Measurements from ENCODE around the gene POTEG.
"Not testable (repeated sequence)": the region's sequence is repeated elsewhere in the genome, so short reads cannot be mapped to it uniquely, and the experiment has no call there.

POTEG gene

GRCh38 chr14:19374451-19374903 is 59.7 kb downstream of the POTEG start:
- H3K36me3 ChIP-seq (ENCODE audit: control insufficient read depth, insufficient read depth, low read length); H3K9me3 ChIP-seq (ENCODE audit: control insufficient read depth, insufficient read depth, low read length); H3K4me1 ChIP-seq (ENCODE audit: control insufficient read depth, insufficient read depth, low read length); H3K27me3 ChIP-seq (ENCODE audit: control insufficient read depth, insufficient read depth, low read length); DNase-seq (ENCODE audit: low read depth, low spot score); H3K4me3 ChIP-seq (ENCODE audit: low read length); H3K27ac ChIP-seq (ENCODE audit: low read length): not testable (repeated sequence)
- WGBS (ENCODE audit: insufficient coverage, insufficient read length), result no CpG with 5 or more reads among the region's 13 CpGs

- not testable (repeated sequence) for H3K27ac ChIP-seq (ENCODE audit: low read length); H3K4me1 ChIP-seq (ENCODE audit: control insufficient read depth, insufficient read depth, low read length); H3K9me3 ChIP-seq (ENCODE audit: control insufficient read depth, insufficient read depth, low read length); H3K27me3 ChIP-seq (ENCODE audit: control insufficient read depth, insufficient read depth, low read length); DNase-seq (ENCODE audit: low read depth, low spot score); H3K4me3 ChIP-seq (ENCODE audit: low read length); H3K36me3 ChIP-seq (ENCODE audit: control insufficient read depth, insufficient read depth, low read length)
- WGBS (ENCODE audit: insufficient coverage, insufficient read length), result no CpG with 5 or more reads among the region's 49 CpGs
Observed at GRCh38 chr14:19372813-19373500, 61.2 kb downstream of the POTEG start.

- H3K4me1 ChIP-seq (ENCODE audit: control insufficient read depth, insufficient read depth, low read length); H3K36me3 ChIP-seq (ENCODE audit: control insufficient read depth, insufficient read depth, low read length); DNase-seq (ENCODE audit: low read depth, low spot score); H3K9me3 ChIP-seq (ENCODE audit: control insufficient read depth, insufficient read depth, low read length); H3K27me3 ChIP-seq (ENCODE audit: control insufficient read depth, insufficient read depth, low read length); H3K4me3 ChIP-seq (ENCODE audit: low read length); H3K27ac ChIP-seq (ENCODE audit: low read length): not testable (repeated sequence)
- no CpG with 5 or more reads among the region's 16 CpGs for WGBS (ENCODE audit: insufficient coverage, insufficient read length)
Observed at GRCh38 chr14:19371767-19372166, 62.4 kb downstream of the POTEG start.

GRCh38 chr14:19362803-19363202 is 71.3 kb downstream of the POTEG start:
- no CpG with 5 or more reads among the region's 16 CpGs for WGBS (ENCODE audit: insufficient coverage, insufficient read length)
- not testable (repeated sequence) for H3K36me3 ChIP-seq (ENCODE audit: control insufficient read depth, insufficient read depth, low read length); H3K27me3 ChIP-seq (ENCODE audit: control insufficient read depth, insufficient read depth, low read length); H3K4me3 ChIP-seq (ENCODE audit: low read length); H3K9me3 ChIP-seq (ENCODE audit: control insufficient read depth, insufficient read depth, low read length); DNase-seq (ENCODE audit: low read depth, low spot score); H3K4me1 ChIP-seq (ENCODE audit: control insufficient read depth, insufficient read depth, low read length); H3K27ac ChIP-seq (ENCODE audit: low read length)

- not testable (repeated sequence) for DNase-seq (ENCODE audit: low read depth, low spot score); H3K4me3 ChIP-seq (ENCODE audit: low read length); H3K36me3 ChIP-seq (ENCODE audit: control insufficient read depth, insufficient read depth, low read length); H3K4me1 ChIP-seq (ENCODE audit: control insufficient read depth, insufficient read depth, low read length); H3K27me3 ChIP-seq (ENCODE audit: control insufficient read depth, insufficient read depth, low read length); H3K27ac ChIP-seq (ENCODE audit: low read length); H3K9me3 ChIP-seq (ENCODE audit: control insufficient read depth, insufficient read depth, low read length)
- WGBS (ENCODE audit: insufficient coverage, insufficient read length), result no CpG with 5 or more reads among the region's 18 CpGs
Observed at GRCh38 chr14:19362323-19362722, 71.8 kb downstream of the POTEG start.

- H3K36me3 ChIP-seq (ENCODE audit: control insufficient read depth, insufficient read depth, low read length); H3K4me1 ChIP-seq (ENCODE audit: control insufficient read depth, insufficient read depth, low read length); H3K27ac ChIP-seq (ENCODE audit: low read length); DNase-seq (ENCODE audit: low read depth, low spot score); H3K9me3 ChIP-seq (ENCODE audit: control insufficient read depth, insufficient read depth, low read length); H3K27me3 ChIP-seq (ENCODE audit: control insufficient read depth, insufficient read depth, low read length); H3K4me3 ChIP-seq (ENCODE audit: low read length): not testable (repeated sequence)
- no CpG with 5 or more reads among the region's 38 CpGs for WGBS (ENCODE audit: insufficient coverage, insufficient read length)
Observed at GRCh38 chr14:19361636-19362253, 72.4 kb downstream of the POTEG start.

- H3K4me3 ChIP-seq (ENCODE audit: low read length); H3K4me1 ChIP-seq (ENCODE audit: control insufficient read depth, insufficient read depth, low read length); H3K9me3 ChIP-seq (ENCODE audit: control insufficient read depth, insufficient read depth, low read length); H3K36me3 ChIP-seq (ENCODE audit: control insufficient read depth, insufficient read depth, low read length); H3K27me3 ChIP-seq (ENCODE audit: control insufficient read depth, insufficient read depth, low read length); DNase-seq (ENCODE audit: low read depth, low spot score); H3K27ac ChIP-seq (ENCODE audit: low read length): not testable (repeated sequence)
- no CpG with 5 or more reads among the region's 34 CpGs for WGBS (ENCODE audit: insufficient coverage, insufficient read length)
Observed at GRCh38 chr14:19360937-19361635, 73.1 kb downstream of the POTEG start.
